Chondrocyte (in vitro differentiated cells): ENCODE measurements around the gene DGCR2. TPM values are rescaled to one million over a fixed set of nuclear protein-coding genes. Genes with fewer than 3 reads are reported as not detected.
A peak's percentile ranks its signal among the peaks of the same experiment; 100 is the strongest.

Source experiments
- DNase-seq: peaks from one replicate; pipeline ENCODE4 v3.0.0; 2021; ENCODE audit warnings: mixed read lengths, low spot score
- H3K27ac Mint-ChIP-seq: one replicate; pipeline ENCODE4 v1.8.0; 2021; ENCODE audit warnings: mild to moderate bottlenecking, moderate library complexity, mixed read lengths; ENCODE audit not compliant: unreplicated experiment
- H3K27me3 Mint-ChIP-seq: 2 replicates; pipeline ENCODE4 v1.8.0; 2021; ENCODE audit warnings: low read depth, mixed read lengths
- H3K36me3 Mint-ChIP-seq: 2 replicates; pipeline ENCODE4 v1.8.0; 2021; ENCODE audit warnings: low read depth, mixed read lengths
- H3K4me1 Mint-ChIP-seq: 2 replicates; pipeline ENCODE4 v1.8.0; 2021; ENCODE audit warnings: low read depth, mild to moderate bottlenecking, mixed read lengths
- H3K4me3 Mint-ChIP-seq: one replicate; pipeline ENCODE4 v1.8.0; 2021; ENCODE audit warnings: mild to moderate bottlenecking, moderate library complexity, mixed read lengths; ENCODE audit not compliant: unreplicated experiment
- H3K9me3 Mint-ChIP-seq: 2 replicates; pipeline ENCODE4 v1.8.0; 2021; ENCODE audit warnings: low read depth, mixed read lengths
- total RNA-seq: library from RNA; stranded (reverse); gene quantifications from 3 replicates; pipeline ENCODE4 v1.2.1, GENCODE V29; 2021
- TF ChIP-seq, protein P1 (sequence below): fragments of 200-600 bp; sonication (generic); IDR thresholded peaks from 2 replicates; pipeline ENCODE4 v1.5.0; 2021; ENCODE audit warnings: antibody characterized with exemption, mild to moderate bottlenecking, moderate library complexity

Gene DGCR2
- total RNA-seq, 1 donor from 2014 or later, result 45.8 TPM

GRCh38 chr22:19105867-19106802, 16.1 kb downstream of the DGCR2 start:
- Mint-ChIP-seq H3K36me3 (no peaks in the 10 kb centered on the region), H3K9me3 (no peaks in the 10 kb centered on the region), H3K4me1 (peaks cover 30% of the 10 kb centered on the region), H3K4me3 (no peak overlapping the region), H3K27me3 (no peaks in the 10 kb centered on the region), H3K27ac (peak overlapping the region; percentile 59)
- peak; percentile 48 for DNase-seq
- TF ChIP-seq, protein P1, sequence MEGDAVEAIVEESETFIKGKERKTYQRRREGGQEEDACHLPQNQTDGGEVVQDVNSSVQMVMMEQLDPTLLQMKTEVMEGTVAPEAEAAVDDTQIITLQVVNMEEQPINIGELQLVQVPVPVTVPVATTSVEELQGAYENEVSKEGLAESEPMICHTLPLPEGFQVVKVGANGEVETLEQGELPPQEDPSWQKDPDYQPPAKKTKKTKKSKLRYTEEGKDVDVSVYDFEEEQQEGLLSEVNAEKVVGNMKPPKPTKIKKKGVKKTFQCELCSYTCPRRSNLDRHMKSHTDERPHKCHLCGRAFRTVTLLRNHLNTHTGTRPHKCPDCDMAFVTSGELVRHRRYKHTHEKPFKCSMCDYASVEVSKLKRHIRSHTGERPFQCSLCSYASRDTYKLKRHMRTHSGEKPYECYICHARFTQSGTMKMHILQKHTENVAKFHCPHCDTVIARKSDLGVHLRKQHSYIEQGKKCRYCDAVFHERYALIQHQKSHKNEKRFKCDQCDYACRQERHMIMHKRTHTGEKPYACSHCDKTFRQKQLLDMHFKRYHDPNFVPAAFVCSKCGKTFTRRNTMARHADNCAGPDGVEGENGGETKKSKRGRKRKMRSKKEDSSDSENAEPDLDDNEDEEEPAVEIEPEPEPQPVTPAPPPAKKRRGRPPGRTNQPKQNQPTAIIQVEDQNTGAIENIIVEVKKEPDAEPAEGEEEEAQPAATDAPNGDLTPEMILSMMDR, result no peak

GRCh38 chr22:19105456-19105855, 16.8 kb downstream of the DGCR2 start:
- Mint-ChIP-seq H3K9me3 (no peaks in the 10 kb centered on the region), H3K36me3 (no peaks in the 10 kb centered on the region), H3K27me3 (no peaks in the 10 kb centered on the region), H3K27ac (no peak overlapping the region), H3K4me1 (peaks cover 30% of the 10 kb centered on the region), H3K4me3 (no peak overlapping the region)
- DNase-seq, result peak; percentile 86
- TF ChIP-seq, protein P1, result no peak

GRCh38 chr22:19103880-19104821, 18.1 kb downstream of the DGCR2 start:
- DNase-seq, result peak; percentile 55
- H3K4me1 Mint-ChIP-seq, result peaks cover 23% of the 10 kb centered on the region
- TF ChIP-seq, protein P1, result peak; percentile 20
- H3K4me3 Mint-ChIP-seq, result no peak overlapping the region
- H3K27ac Mint-ChIP-seq, result peak overlapping the region; percentile 80
- H3K9me3 Mint-ChIP-seq, result no peaks in the 10 kb centered on the region
- no peaks in the 10 kb centered on the region for H3K36me3 Mint-ChIP-seq
- no peaks in the 10 kb centered on the region for H3K27me3 Mint-ChIP-seq

- peaks cover 14% of the 10 kb centered on the region for H3K4me1 Mint-ChIP-seq
- H3K36me3 Mint-ChIP-seq, result peaks cover 2% of the 10 kb centered on the region
- H3K27me3 Mint-ChIP-seq, result no peaks in the 10 kb centered on the region
- H3K4me3 Mint-ChIP-seq, result no peak overlapping the region
- no peak overlapping the region for H3K27ac Mint-ChIP-seq
- no peaks in the 10 kb centered on the region for H3K9me3 Mint-ChIP-seq
- DNase-seq, result no peak
- TF ChIP-seq, protein P1, result no peak
Measured at GRCh38 chr22:19098157-19098556, 24.1 kb downstream of the DGCR2 start.

DNA sequence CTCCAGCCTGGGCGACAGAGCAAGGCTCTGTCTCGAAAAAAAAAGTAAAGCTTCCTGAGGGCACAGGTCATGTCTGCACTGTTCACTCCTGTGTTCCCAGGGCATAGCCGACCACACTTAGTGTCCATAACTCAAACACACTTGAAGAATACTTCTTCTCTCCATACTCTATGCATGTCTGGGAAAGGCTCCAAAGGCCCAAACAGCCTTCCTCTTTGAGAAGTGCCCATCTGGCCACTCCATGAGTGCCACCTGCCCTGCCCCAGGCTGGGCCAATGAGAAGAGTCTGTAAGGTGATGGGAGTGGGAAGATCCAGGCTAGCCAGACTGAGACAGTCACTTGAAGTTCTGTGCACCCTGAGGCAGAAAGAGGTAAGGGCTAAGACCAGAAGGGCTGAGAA, 24.7 kb downstream of the DGCR2 start:
- TF ChIP-seq, protein P1, result no peak
- DNase-seq, result no peak
- Mint-ChIP-seq H3K4me1 (peaks cover 11% of the 10 kb centered on the region), H3K9me3 (no peaks in the 10 kb centered on the region), H3K36me3 (peaks cover 2% of the 10 kb centered on the region), H3K27me3 (no peaks in the 10 kb centered on the region), H3K27ac (peak overlapping the region; percentile 58), H3K4me3 (no peak overlapping the region)
